PFSK-1 (cell line): ENCODE measurements around the gene CENPP.

ENCODE experiments used
- POLR2AphosphoS5 ChIP-seq: IDR thresholded peaks from 2 replicates; pipeline ENCODE4 v1.6.1; 2012; ENCODE audit warnings: low read depth, mild to moderate bottlenecking, control low read depth, low read length, moderate library complexity
- SIN3A ChIP-seq: IDR thresholded peaks from 2 replicates; pipeline ENCODE4 v1.6.1; 2012; ENCODE audit warnings: mild to moderate bottlenecking, low read length, moderate library complexity, borderline replicate concordance; ENCODE audit not compliant: insufficient read depth
- TAF1 ChIP-seq: IDR thresholded peaks from 2 replicates; pipeline ENCODE4 v1.6.1; 2012; ENCODE audit warnings: low read length, control low read depth, borderline replicate concordance; ENCODE audit not compliant: insufficient read depth
- TF ChIP-seq, protein P1 (sequence below), 2 experiments: IDR thresholded peaks; 2 replicates each; pipeline versions ENCODE4 v1.6.1 to v1.8.0; 2011 to 2012; ENCODE audit warnings: low read depth in 2 of 2, low read length in 2 of 2, control low read depth in 1 of 2, inconsistent platforms in 1 of 2, mild to moderate bottlenecking in 1 of 2, moderate library complexity in 1 of 2; ENCODE audit not compliant: insufficient read depth in 1 of 2

- TF ChIP-seq, protein P1, sequence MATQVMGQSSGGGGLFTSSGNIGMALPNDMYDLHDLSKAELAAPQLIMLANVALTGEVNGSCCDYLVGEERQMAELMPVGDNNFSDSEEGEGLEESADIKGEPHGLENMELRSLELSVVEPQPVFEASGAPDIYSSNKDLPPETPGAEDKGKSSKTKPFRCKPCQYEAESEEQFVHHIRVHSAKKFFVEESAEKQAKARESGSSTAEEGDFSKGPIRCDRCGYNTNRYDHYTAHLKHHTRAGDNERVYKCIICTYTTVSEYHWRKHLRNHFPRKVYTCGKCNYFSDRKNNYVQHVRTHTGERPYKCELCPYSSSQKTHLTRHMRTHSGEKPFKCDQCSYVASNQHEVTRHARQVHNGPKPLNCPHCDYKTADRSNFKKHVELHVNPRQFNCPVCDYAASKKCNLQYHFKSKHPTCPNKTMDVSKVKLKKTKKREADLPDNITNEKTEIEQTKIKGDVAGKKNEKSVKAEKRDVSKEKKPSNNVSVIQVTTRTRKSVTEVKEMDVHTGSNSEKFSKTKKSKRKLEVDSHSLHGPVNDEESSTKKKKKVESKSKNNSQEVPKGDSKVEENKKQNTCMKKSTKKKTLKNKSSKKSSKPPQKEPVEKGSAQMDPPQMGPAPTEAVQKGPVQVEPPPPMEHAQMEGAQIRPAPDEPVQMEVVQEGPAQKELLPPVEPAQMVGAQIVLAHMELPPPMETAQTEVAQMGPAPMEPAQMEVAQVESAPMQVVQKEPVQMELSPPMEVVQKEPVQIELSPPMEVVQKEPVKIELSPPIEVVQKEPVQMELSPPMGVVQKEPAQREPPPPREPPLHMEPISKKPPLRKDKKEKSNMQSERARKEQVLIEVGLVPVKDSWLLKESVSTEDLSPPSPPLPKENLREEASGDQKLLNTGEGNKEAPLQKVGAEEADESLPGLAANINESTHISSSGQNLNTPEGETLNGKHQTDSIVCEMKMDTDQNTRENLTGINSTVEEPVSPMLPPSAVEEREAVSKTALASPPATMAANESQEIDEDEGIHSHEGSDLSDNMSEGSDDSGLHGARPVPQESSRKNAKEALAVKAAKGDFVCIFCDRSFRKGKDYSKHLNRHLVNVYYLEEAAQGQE (IDR thresholded peaks at IDR 0.05; ENCODE audit: insufficient read depth in 1 of 2, low read depth in 2 of 2, low read length in 2 of 2): no peak
- no peak for TF ChIP-seq SIN3A
- no peak for TF ChIP-seq TAF1
- no peak for TF ChIP-seq POLR2AphosphoS5
These were observed 313.4 kb downstream of the CENPP start for GRCh38 chr9:92639124-92639523.
